Measurements from ENCODE around the gene FBN1. TPM values are rescaled to one million over a fixed set of nuclear protein-coding genes. Genes with fewer than 3 reads are reported as not detected.

Gene FBN1
- total RNA-seq, 4 donors from 2014 or later = 128 to 325 (median 215) TPM

DNA sequence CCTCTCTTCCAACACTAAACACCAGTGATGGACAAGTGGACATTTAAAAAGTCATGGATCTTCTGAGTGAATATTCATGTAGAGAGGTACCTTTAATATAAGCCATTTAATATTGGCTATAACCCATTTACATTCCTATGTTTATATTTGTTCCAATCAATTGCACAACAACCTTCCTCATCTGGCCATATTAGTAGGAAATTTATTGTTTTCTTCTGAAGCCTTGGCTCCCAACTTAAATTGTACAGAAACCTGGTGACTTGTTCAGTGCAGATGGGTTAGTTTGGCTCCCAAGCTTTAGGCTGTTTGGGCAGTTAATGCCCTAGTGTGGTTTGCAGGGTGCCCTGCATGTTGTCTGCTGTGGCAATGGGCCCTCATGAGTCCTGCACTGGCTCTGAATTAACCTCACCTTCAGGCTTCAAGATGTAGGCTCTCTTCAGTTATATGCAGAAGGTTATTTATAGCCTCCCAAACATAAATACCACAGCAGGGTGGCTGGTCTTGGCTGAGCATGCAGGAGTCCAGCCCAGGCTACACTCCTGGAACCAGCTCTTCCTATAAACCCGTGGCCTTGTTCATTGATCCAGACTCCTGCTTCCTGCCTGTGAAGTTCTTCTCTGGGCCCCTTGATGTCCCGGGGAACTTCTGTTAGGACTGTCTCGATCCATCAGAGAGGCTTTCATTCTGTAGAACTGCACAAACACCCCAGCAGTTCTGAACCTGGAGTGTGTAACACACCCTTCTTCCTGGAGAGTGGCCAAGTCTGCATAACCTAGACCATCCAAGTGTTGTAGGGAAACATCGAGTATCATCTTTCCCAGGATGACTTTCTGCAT lies 257.3 kb downstream of the FBN1 start:
- TF ChIP-seq CTCF (IDR thresholded peaks at IDR 0.05; ENCODE audit: low read depth) = no peak

GRCh38 chr15:48385031-48385830 lies 260.3 kb downstream of the FBN1 start:
- TF ChIP-seq CTCF (IDR thresholded peaks at IDR 0.05; ENCODE audit: low read depth) = no peak

GRCh38 chr15:48384616-48385015 lies 260.9 kb downstream of the FBN1 start:
- TF ChIP-seq CTCF (IDR thresholded peaks at IDR 0.05; ENCODE audit: low read depth) = no peak

GRCh38 chr15:48383031-48383430 lies 262.5 kb downstream of the FBN1 start:
- no peak for TF ChIP-seq CTCF (IDR thresholded peaks at IDR 0.05; ENCODE audit: low read depth)

DNA sequence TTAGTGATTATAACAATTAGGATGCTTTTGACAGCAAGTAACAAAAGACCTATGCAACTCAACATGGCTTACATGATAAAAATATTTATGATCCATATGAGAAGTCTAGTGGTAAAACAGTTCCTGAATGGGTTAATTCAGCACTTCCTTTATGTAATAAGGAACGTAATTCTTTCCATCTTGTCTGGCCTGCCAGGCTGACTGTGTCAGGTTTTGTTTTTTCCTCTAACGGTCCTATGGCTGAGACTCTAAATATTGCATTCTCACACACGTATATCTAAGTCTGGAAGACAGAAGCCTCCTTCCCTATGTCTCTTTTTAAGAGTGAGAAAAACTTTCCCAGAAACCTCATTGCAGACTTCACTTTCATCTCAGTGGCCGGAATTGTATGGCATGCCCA lies 263.6 kb downstream of the FBN1 start:
- TF ChIP-seq CTCF (IDR thresholded peaks at IDR 0.05; ENCODE audit: low read depth) = no peak

GRCh38 chr15:48380198-48380597 lies 265.3 kb downstream of the FBN1 start:
- TF ChIP-seq CTCF (IDR thresholded peaks at IDR 0.05; ENCODE audit: low read depth) = no peak

DNA sequence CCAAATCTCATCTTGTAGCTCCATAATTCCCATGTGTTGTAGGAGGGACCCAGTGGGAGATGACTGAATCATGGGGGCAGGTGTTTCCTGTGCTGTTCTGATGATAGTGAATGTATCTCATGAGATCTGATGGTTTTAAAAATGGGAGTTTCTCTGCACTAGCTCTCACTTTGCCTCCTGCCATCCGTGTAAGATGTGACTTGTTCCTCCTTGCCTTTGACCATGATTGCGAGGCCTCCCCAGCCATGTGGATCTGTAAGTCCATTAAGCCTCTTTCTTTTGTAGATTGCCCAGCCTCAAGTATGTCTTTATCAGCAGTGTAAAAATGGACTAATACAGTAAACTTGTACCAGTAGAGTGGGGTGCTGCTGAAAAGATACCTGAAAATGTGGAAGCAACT lies 269.7 kb downstream of the FBN1 start:
- no peak for TF ChIP-seq CTCF (IDR thresholded peaks at IDR 0.05; ENCODE audit: low read depth)

All from subcutaneous adipose tissue (tissue), 4 donors.